Germinal center (tissue), 1 donor: ENCODE results near the gene KCNMB2.
"Not testable (repeated sequence)": the region's sequence is repeated elsewhere in the genome, so short reads cannot be mapped to it uniquely, and the experiment has no call there.

Experiments used
- DNase-seq: peaks from one replicate; pipeline ENCODE4 v3.0.0; 2012; ENCODE audit warnings: mixed read lengths, low spot score

KCNMB2 gene

GRCh38 chr3:178703268-178703975 is 167.2 kb downstream of the KCNMB2 start:
- no peak for DNase-seq

GRCh38 chr3:178705925-178706324 is 169.7 kb downstream of the KCNMB2 start:
- DNase-seq, result no peak

DNA sequence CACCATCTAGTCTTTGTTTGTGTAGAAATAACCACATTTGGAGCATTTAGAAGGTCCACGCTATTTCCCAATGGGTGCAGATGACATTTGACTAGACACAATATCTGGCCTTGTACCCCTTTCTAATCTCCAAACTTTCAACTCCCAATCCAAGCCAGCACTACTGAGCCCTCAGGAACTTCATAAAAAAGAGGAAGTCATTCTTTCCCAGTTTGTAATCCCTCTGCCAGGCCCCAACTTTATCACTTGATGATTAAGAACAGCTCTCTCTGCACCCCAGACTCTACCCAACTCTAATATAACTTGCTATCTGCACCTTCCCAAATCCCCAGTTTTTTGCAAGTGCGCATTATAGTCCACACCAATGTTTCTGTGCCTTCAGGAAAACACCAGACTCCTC is 170.2 kb downstream of the KCNMB2 start:
- no peak for DNase-seq

- no peak for DNase-seq
These were observed 171.2 kb downstream of the KCNMB2 start for GRCh38 chr3:178707311-178708031.

DNA sequence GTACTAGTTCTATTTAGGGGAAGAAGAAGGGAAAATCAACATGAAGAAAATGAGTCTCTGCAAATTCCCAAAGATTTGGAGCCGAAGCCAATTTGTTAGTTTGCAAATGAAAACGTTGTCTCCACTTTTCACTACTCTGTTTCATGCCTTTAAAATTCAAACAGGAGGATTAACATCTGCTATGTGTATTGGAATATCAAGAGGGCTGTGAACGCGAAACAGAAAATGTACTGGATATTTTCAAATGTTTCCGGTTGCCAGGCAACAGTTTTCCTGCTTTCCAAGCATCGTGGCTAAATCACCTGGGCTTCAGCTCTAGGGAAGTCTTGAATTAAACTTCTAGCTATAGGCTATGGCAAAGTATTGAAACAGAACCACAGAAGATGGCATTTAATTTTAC is 172.8 kb downstream of the KCNMB2 start:
- no peak for DNase-seq

GRCh38 chr3:178711753-178712152 is 175.5 kb downstream of the KCNMB2 start:
- DNase-seq, result no peak

GRCh38 chr3:178712247-178712646 is 176.0 kb downstream of the KCNMB2 start:
- no peak for DNase-seq

- no peak for DNase-seq
These were observed 178.9 kb downstream of the KCNMB2 start for GRCh38 chr3:178714925-178715832.

DNA sequence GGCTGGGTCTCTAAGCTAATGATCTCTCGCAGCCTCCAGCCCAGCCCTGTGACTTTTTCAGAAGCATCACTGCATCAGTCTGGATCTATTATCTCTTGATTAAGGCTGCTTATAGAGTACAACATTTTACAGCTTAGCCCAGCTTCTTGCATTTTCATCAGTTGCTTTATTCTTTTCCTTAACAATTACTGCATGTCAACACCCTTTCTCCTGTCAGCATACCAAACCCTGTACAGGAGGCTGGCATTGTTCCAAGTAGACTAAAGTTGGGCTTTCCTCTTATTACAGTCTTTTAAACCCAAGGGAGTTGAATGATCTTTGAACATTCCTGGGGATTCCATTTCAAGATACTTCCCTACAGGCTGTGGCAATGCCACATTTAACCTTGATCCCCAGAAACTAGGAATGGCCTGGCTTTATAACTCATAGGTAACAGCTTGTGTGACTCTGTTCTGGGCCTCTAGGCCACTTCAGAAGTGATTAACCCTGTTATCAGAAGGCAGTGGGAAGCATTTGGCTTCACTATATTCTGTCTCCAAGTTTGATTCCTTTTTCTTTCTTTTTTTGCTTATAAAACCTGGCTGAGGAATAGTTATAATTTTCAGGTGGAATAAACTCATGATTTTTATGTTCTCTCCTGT is 182.9 kb downstream of the KCNMB2 start:
- DNase-seq, result no peak

DNA sequence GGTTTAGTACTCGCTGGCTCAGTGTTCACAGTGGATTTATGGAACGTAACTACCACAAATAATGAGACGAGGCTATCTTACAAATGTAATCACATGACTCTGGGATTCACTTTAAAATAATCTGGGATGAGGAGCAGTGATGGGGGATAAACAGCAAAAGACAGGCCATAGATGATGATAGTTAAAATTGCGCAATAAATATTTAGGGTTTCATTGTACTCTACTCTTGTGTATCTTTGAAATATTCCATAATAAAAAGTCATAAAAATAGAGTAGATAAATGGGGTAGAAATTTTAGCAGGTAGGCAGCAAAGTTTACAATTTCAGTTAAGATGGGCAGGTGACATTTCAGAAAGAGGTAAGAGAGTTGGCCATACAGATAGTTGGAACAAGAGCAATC is 196.6 kb downstream of the KCNMB2 start:
- DNase-seq, result no peak

DNA sequence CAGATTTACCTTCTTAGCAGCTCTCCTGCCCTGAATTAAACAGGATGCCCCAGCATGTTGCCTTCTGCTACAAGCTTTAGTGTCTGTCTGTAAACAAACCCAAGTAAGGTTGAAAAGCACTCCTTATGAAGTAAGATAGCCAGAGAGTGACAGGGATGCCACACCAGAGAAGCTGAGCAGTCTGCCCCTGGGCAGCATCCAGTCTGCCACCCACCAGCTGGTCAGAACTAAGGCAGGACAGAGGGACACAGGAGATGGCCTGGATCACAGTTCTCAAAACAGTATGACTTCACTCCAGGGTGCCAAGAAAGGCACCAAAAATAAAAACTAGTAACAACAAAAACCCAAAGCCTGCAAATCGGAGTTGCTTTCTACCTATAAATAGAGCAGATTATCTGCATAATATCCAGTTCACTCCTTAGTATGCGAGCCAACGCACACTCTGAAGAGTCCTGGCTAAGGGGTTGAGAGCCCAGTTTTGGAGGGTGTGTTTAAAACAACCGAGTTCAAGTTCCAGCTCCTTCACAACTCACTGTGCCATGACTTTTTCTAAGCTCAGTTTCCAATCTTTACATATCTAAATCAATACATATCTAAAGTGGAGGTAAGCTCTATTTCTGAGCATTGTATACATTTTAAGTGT is 198.9 kb downstream of the KCNMB2 start:
- no peak for DNase-seq

- DNase-seq, result no peak
These were observed 200.1 kb downstream of the KCNMB2 start for GRCh38 chr3:178736300-178736699.

DNA sequence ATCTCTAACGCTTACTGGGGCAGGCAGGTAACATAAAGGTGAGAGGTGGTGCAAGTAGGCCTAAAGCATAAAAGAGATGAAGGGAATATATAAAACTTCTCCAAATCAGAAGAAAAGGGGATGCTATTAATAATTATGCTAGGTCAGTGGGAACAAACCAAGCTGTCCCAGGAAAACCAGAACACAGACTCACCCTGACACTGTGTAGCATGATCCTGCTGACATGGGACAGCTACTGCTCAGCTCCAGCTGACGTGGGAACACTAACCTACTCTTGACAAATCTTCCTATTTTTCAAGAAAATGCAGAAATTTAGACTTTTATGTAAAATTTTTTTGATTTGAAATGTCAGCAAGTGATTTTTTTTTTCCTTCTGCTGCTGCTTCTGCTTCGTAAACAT is 203.5 kb downstream of the KCNMB2 start:
- no peak for DNase-seq

DNA sequence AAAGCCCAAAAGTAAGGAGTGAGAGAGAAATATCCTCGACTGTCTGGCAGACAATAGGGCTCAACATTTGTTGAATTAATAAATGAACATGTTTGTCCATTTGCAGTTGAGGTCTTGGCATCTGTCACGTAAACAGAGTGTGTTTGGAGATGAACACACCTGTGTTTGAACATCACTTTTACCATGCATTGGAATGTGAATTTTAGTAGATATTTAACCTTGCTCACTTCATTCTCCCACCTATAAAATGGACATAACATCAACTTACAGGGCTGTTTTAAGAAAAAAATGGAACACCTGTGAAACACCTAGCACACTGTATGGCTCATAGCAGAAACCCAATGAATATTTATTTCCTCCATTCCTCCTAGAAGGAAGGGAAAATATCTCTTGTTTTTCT is 204.8 kb downstream of the KCNMB2 start:
- no peak for DNase-seq

DNA sequence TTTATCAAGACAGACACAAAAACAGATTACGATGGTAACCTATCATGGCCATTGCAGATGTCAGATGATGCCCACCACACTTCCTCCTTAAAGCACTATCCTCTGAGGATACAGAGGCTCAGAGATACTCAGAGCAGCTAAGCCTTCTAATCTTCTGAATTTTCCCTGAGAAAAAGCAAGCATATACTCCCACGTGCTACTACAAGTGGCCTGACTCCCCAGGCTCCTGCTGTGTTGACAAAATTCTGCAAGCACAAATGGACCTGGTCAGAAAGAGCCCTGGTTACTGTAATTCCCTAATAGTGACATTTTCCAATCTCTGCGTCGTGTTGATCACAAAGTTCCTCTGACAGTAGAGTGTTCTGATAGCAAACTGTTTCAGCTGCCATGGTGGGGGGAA is 207.1 kb downstream of the KCNMB2 start:
- DNase-seq, result no peak

DNA sequence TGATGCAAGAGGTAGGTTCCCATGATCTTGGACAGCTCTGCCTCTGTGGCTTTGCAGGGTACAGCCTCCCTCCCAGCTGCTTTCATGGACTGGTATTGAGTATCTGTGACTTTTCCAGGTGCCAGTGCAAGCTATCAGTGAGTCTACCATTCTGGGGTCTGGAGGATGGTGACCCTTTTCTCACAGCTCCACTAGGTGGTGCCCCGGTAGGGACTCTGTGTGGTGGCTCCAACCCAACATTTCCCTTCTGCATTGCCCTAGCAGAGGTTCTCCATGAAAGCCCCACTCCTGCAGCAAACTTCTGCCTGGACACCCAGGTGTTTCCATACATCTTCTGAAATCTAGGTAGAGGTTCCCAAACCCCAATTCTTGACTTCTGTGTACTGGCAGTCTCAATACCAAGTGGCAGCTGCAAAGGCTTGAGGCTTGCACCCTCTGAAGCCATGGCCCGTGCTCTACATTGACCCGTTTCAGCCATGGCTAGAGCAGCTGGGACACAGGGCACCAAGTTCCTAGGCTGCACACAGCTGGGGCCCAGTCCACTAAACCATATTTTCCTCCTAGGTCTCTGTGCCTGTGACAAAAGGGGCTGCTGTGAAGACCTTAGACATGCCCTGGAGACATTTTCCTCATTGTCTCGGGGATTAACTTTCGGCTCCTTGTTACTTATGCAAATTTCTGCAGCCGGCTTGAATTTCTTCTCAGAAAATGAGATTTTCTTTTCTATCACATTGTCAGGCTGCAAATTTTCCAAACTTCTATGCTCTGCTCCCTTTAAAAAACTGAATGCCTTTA is 209.8 kb downstream of the KCNMB2 start:
- not testable (repeated sequence) for DNase-seq

DNA sequence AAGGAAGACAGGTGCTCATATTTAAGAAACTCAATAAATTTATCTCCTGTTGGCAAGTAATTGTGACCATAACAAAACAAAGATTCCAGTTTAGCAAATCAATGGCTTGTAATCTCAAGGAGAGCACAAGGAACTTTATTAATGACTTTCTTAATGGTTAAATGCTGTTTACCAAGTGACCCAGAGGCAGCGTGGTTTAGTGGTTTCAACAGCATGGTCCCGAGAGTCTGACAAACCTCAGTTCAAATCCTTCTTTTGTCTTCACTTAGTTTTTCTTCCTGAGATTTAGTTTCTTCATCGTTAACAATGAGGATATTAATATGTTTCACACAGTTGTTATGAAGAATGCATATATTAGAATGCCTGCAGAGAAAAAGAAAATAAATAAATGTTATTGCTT is 212.6 kb downstream of the KCNMB2 start:
- DNase-seq, result no peak

- no peak for DNase-seq
These were observed 213.2 kb downstream of the KCNMB2 start for GRCh38 chr3:178749471-178749870.

DNA sequence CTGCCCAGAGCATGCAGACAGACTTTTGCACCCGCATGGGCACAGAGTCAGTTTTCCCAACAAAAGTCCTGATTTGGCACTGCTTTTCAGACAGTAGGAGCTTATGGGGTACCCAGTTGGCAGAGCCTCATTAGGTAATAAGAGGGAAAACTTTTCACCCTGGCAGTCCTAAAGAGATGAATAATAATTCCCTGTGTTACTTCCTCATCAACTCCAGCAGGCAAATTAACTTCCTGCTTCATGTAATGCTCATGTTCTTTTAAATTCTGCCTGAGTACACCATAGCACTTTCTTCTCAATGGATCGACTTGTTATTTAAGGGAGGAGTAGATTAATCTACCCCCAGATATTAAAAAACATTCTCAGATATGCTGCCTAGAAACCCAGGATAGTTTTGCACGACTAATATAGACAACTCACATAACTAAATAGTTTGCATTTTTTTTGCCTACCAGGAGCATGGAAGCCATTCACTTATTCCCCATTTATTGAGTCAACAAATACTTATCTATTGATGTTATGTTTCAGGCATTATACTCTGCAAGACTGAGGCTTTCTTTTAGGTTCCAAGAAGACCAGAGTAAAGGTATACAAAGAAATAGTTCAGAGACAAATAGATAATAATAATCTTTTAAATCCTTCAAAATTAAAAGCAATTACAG is 214.5 kb downstream of the KCNMB2 start:
- no peak for DNase-seq

DNA sequence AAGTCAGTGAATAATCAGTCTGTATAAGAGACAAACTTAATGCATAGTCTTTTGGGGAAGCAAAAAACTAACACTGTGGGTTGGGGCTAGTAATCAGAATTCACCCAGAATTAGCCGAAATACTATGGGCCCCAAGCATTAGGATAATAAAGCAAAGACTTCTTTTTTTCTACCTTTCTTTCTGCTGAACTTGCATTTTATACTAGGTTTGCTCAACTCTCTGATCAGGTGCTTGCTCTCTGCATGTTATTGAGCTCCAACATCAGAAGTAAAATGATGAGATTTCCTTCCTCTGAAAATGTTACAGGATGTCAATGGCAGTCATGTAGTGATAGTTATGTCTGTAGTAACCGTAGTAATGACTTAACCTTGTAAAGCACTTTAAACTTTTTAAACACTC is 216.6 kb downstream of the KCNMB2 start:
- DNase-seq, result no peak
